Neural progenitor cell (in vitro differentiated cells): ENCODE data around the gene PNPLA7. TPM values are rescaled to one million over a fixed set of nuclear protein-coding genes. Genes with fewer than 3 reads are reported as not detected.

Source experiments
- DNase-seq: peaks from one replicate; pipeline ENCODE4 v3.0.0-alpha.2; 2016; ENCODE audit warnings: low spot score
- H2AFZ ChIP-seq: fragments of 200-600 bp; sonication (generic); replicated peaks from 2 replicates; pipeline ENCODE4 v1.6.1; 2016; ENCODE audit warnings: antibody characterized with exemption
- H3F3A ChIP-seq: fragments of 200-600 bp; sonication (generic); 2 replicates; pipeline ENCODE4 v1.6.1; 2016; ENCODE audit warnings: antibody characterized with exemption, low read depth
- H3K27ac ChIP-seq: fragments of 200-600 bp; sonication (generic); 2 replicates; pipeline ENCODE4 v1.5.1; 2016; ENCODE audit warnings: mild to moderate bottlenecking
- H3K27me3 ChIP-seq: fragments of 200-600 bp; sonication (generic); 2 replicates; pipeline ENCODE4 v1.6.1; 2016; ENCODE audit warnings: mild to moderate bottlenecking, moderate library complexity
- H3K36me3 ChIP-seq: fragments of 200-600 bp; sonication (generic); 2 replicates; pipeline ENCODE4 v1.5.1; 2016
- H3K4me1 ChIP-seq: fragments of 200-600 bp; sonication (generic); 2 replicates; pipeline ENCODE4 v1.6.1; 2016; ENCODE audit warnings: mixed run types
- H3K4me2 ChIP-seq: fragments of 200-600 bp; sonication (generic); 2 replicates; pipeline ENCODE4 v1.6.1; 2016
- H3K4me3 ChIP-seq: fragments of 200-600 bp; sonication (generic); 2 replicates; pipeline ENCODE4 v1.5.1; 2016
- H3K79me2 ChIP-seq: fragments of 200-600 bp; sonication (generic); 2 replicates; pipeline ENCODE4 v1.6.1; 2016; ENCODE audit warnings: low read depth
- H3K9ac ChIP-seq: fragments of 200-600 bp; sonication (generic); 2 replicates; pipeline ENCODE4 v1.6.1; 2016
- H3K9me3 ChIP-seq: fragments of 200-600 bp; sonication (generic); 2 replicates; pipeline ENCODE4 v1.5.1; 2016; ENCODE audit warnings: low read depth
- H4K20me1 ChIP-seq: fragments of 200-600 bp; sonication (generic); 2 replicates; pipeline ENCODE4 v1.6.1; 2016; ENCODE audit warnings: low read depth
- H3K27ac Mint-ChIP-seq: 3 replicates; pipeline ENCODE4 v1.8.0; 2021; ENCODE audit warnings: mixed read lengths
- H3K27me3 Mint-ChIP-seq: 2 replicates; pipeline ENCODE4 v1.8.0; 2022; ENCODE audit warnings: low read depth, mild to moderate bottlenecking, inconsistent platforms, moderate library complexity, mixed read lengths; ENCODE audit not compliant: insufficient read depth
- H3K36me3 Mint-ChIP-seq: 3 replicates; pipeline ENCODE4 v1.8.0; 2021; ENCODE audit warnings: mixed read lengths
- H3K4me1 Mint-ChIP-seq: 3 replicates; pipeline ENCODE4 v1.8.0; 2021; ENCODE audit warnings: mixed read lengths
- H3K4me3 Mint-ChIP-seq: 3 replicates; pipeline ENCODE4 v1.8.0; 2021; ENCODE audit warnings: mild to moderate bottlenecking, moderate library complexity, mixed read lengths
- H3K9me3 Mint-ChIP-seq: 3 replicates; pipeline ENCODE4 v1.8.0; 2020; ENCODE audit warnings: mixed read lengths
- CTCF ChIP-seq: fragments of 200-600 bp; sonication (generic); IDR thresholded peaks from 2 replicates; pipeline ENCODE4 v1.5.1; 2017; ENCODE audit warnings: antibody characterized with exemption, mild to moderate bottlenecking
- EZH2 ChIP-seq: fragments of 200-600 bp; sonication (generic); IDR thresholded peaks from 2 replicates; pipeline ENCODE4 v1.6.1; 2017; ENCODE audit warnings: antibody characterized with exemption, mild to moderate bottlenecking, moderate library complexity
- EZH2phosphoT487 ChIP-seq: fragments of 200-600 bp; sonication (generic); IDR thresholded peaks from 2 replicates; pipeline ENCODE4 v1.6.1; 2017; ENCODE audit warnings: antibody characterized with exemption
- total RNA-seq: library from RNA; depleted of rRNA; stranded (reverse); fragments of >200 nt; gene quantifications from 2 replicates; pipeline ENCODE4 v1.2.3, GENCODE V29; 2015; ENCODE audit warnings: low replicate concordance

PNPLA7 gene
- total RNA-seq, 1 donor from 2014 or later, result 0.13 TPM

GRCh38 chr9:137465720-137466388 lies 84.3 kb downstream of the PNPLA7 start:
- no peak overlapping the region for H3K9ac ChIP-seq
- H3K27ac Mint-ChIP-seq, result peak overlapping the region; percentile 73
- H3K4me3 Mint-ChIP-seq, result peak overlapping the region; percentile 10
- no peaks in the 10 kb centered on the region for H3K4me1 ChIP-seq
- H3K4me2 ChIP-seq, result no peak overlapping the region
- no peaks in the 10 kb centered on the region for H3K9me3 ChIP-seq
- H3K4me1 Mint-ChIP-seq, result no peaks in the 10 kb centered on the region
- DNase-seq, result no peak
- H3K27me3 ChIP-seq, result peaks cover 26% of the 10 kb centered on the region
- no peak overlapping the region for H3K27ac ChIP-seq
- H3K36me3 ChIP-seq, result no peaks in the 10 kb centered on the region
- no peak for TF ChIP-seq EZH2
- TF ChIP-seq CTCF, result no peak
- no peak for TF ChIP-seq EZH2phosphoT487
- no peaks in the 10 kb centered on the region for H3K79me2 ChIP-seq
- H3K4me3 ChIP-seq, result no peak overlapping the region
- no peaks in the 10 kb centered on the region for H3F3A ChIP-seq
- no peaks in the 10 kb centered on the region for H3K36me3 Mint-ChIP-seq
- no peaks in the 10 kb centered on the region for H3K27me3 Mint-ChIP-seq
- H2AFZ ChIP-seq, result no peak overlapping the region
- peaks cover 2% of the 10 kb centered on the region for H3K9me3 Mint-ChIP-seq
- H4K20me1 ChIP-seq, result no peaks in the 10 kb centered on the region

- H3K9me3 ChIP-seq, result no peaks in the 10 kb centered on the region
- peaks cover 33% of the 10 kb centered on the region for H3K27me3 ChIP-seq
- H4K20me1 ChIP-seq, result no peaks in the 10 kb centered on the region
- no peak overlapping the region for H3K4me3 ChIP-seq
- H3K9ac ChIP-seq, result no peak overlapping the region
- Mint-ChIP-seq H3K27ac (no peak overlapping the region), H3K9me3 (peaks cover 2% of the 10 kb centered on the region), H3K4me1 (no peaks in the 10 kb centered on the region), H3K27me3 (no peaks in the 10 kb centered on the region), H3K36me3 (no peaks in the 10 kb centered on the region), H3K4me3 (no peak overlapping the region)
- no peak overlapping the region for H2AFZ ChIP-seq
- TF ChIP-seq CTCF (no peak), EZH2 (no peak), EZH2phosphoT487 (no peak)
- no peaks in the 10 kb centered on the region for H3K4me1 ChIP-seq
- no peaks in the 10 kb centered on the region for H3K36me3 ChIP-seq
- H3K27ac ChIP-seq, result no peak overlapping the region
- H3F3A ChIP-seq, result no peaks in the 10 kb centered on the region
- DNase-seq, result no peak
- H3K4me2 ChIP-seq, result no peak overlapping the region
- no peaks in the 10 kb centered on the region for H3K79me2 ChIP-seq
These were observed 85.0 kb downstream of the PNPLA7 start for GRCh38 chr9:137465000-137465719.

- Histone ChIP-seq H3F3A (no peaks in the 10 kb centered on the region), H2AFZ (no peak overlapping the region), H3K9me3 (no peaks in the 10 kb centered on the region), H3K27ac (no peak overlapping the region), H3K79me2 (no peaks in the 10 kb centered on the region), H3K4me2 (no peak overlapping the region), H3K4me1 (peaks cover 4% of the 10 kb centered on the region), H3K36me3 (no peaks in the 10 kb centered on the region), H3K27me3 (peaks cover 40% of the 10 kb centered on the region), H3K4me3 (no peak overlapping the region), H4K20me1 (no peaks in the 10 kb centered on the region), H3K9ac (no peak overlapping the region)
- Mint-ChIP-seq H3K9me3 (peaks cover 2% of the 10 kb centered on the region), H3K4me1 (peaks cover 2% of the 10 kb centered on the region), H3K27me3 (no peaks in the 10 kb centered on the region), H3K27ac (no peak overlapping the region), H3K36me3 (no peaks in the 10 kb centered on the region), H3K4me3 (no peak overlapping the region)
- no peak for DNase-seq
- TF ChIP-seq CTCF (no peak), EZH2phosphoT487 (no peak), EZH2 (no peak)
These were observed 85.8 kb downstream of the PNPLA7 start for GRCh38 chr9:137464291-137464999.
